ENCODE data around the gene PIGZ.

The PIGZ gene

GRCh38 chr3:196915375-196915774 is 53.3 kb downstream of the PIGZ start:
- DNase-seq (ENCODE audit: low read depth, low spot score): no peak

GRCh38 chr3:196914866-196915265 is 53.8 kb downstream of the PIGZ start:
- no peak for DNase-seq (ENCODE audit: low read depth, low spot score)

DNA sequence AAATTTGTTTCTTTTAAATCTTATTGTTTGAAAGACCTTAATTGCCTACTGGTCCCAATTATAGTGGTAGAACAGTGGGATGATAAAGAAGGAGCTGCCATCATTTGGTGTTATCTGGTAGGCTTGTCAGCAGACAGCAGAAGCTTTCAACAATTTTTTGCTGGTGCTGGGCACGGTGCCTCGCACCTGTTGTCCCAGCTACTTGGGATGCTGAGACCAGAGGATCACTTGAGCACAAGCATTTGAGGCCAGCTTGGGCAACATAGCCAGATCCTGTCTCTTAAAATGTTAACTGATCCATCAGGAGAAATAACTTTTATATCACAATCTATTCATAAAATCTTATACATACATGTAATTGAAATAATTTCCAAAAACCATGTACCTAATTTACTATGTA is 64.9 kb downstream of the PIGZ start:
- no peak for DNase-seq (ENCODE audit: low read depth, low spot score)

GRCh38 chr3:196902296-196902695 is 66.3 kb downstream of the PIGZ start:
- DNase-seq (ENCODE audit: low read depth, low spot score): no peak

GRCh38 chr3:196901768-196902167 is 66.9 kb downstream of the PIGZ start:
- no peak for DNase-seq (ENCODE audit: low read depth, low spot score)
